Ovary (tissue), 9 donors: ENCODE results near the gene SLIT3. TPM values are rescaled to one million over a fixed set of nuclear protein-coding genes. Genes with fewer than 3 reads are reported as not detected.
"Not testable (repeated sequence)": the region's sequence is repeated elsewhere in the genome, so short reads cannot be mapped to it uniquely, and the experiment has no call there.

Experiments used
- DNase-seq, 5 donors: peaks; one replicate each; pipeline ENCODE4 v3.0.0-alpha.2; 2019 to 2020
- H3K27ac ChIP-seq, 2 donors: fragments of 200-600 bp; one replicate each; pipeline versions ENCODE4 v1.5.1 to v1.8.0; 2019 to 2022
- H3K27me3 ChIP-seq: fragments of 200-600 bp; one replicate; pipeline ENCODE4 v1.8.0; 2022
- H3K36me3 ChIP-seq: fragments of 200-600 bp; sonication (generic); one replicate; pipeline ENCODE4 v1.5.1; 2019
- H3K4me1 ChIP-seq: one replicate; pipeline ENCODE4 v1.8.1; 2013; ENCODE audit warnings: mild to moderate bottlenecking, moderate library complexity; ENCODE audit not compliant: insufficient read depth
- H3K4me3 ChIP-seq: fragments of 200-600 bp; sonication (generic); one replicate; pipeline ENCODE4 v1.5.1; 2017
- H3K9me3 ChIP-seq, 2 donors: fragments of 200-600 bp in 1 of 2; sonication (generic) in 1 of 2; one replicate each; pipeline versions ENCODE4 v1.5.1 to v1.8.1; 2013 to 2019; ENCODE audit warnings: mild to moderate bottlenecking in 1 of 2, moderate library complexity in 1 of 2
- EP300 ChIP-seq: sonication (generic); formaldehyde crosslinking; IDR thresholded peaks from one replicate; pipeline ENCODE4 v1.6.1; 2017; ENCODE audit warnings: antibody characterized with exemption
- POLR2A ChIP-seq: fragments of 450-650 bp; IDR thresholded peaks from one replicate; pipeline ENCODE4 v1.6.1; 2017; ENCODE audit warnings: antibody characterized with exemption, mild to moderate bottlenecking, moderate library complexity
- WGBS, 3 donors: extraction: QIAGEN DNeasy Blood & Tissue Kit in 1 of 3; methylation state at CpG; one replicate each; pipeline versions ENCODE4 v1.1.5 to v1.1.7; 2013 to 2017; 5-methylcytosine and 5-hydroxymethylcytosine counted together
- intact Hi-C, 4 donors: fragments of 100-400 bp; cut with DNase I; formaldehyde crosslinking; loops; one replicate each; pipeline versions ENCODE4 v1.11.0 to v1.15.1; 2022 to 2023
- polyA plus RNA-seq, 2 donors: library from polyadenylated mRNA; stranded (reverse); fragments of 200-250 nt in 1 of 2; fragments of 350-450 nt in 1 of 2; fragmentation: Illumina TruSeq in 1 of 2; extraction: RNeasy Lipid Tissue Mini Kit (QIAGEN cat#74804) in 1 of 2; gene quantifications; one replicate each; pipeline ENCODE4 v1.2.3, GENCODE V29; 2013 to 2014
- total RNA-seq, 7 donors: library from RNA; depleted of rRNA in 2 of 7; stranded (reverse); fragments of >200 nt in 2 of 7; fragmentation: NEBNext Ultra II Directional in 3 of 7; extraction: Animal tissue kit (Norgen Biotek cat#: 25700) in 3 of 7; gene quantifications; one replicate each; pipeline versions ENCODE4 v1.1.0 to v1.2.4, GENCODE V29; 2016 to 2023
- TF ChIP-seq, protein P1 (sequence below), 3 donors: fragments of 450-650 bp in 2 of 3; fragments of 200-600 bp in 1 of 3; IDR thresholded peaks; one replicate each; pipeline versions ENCODE4 v1.5.1 to v1.8.0; 2016 to 2022; ENCODE audit warnings: antibody characterized with exemption in 3 of 3, mild to moderate bottlenecking in 1 of 3
- donor health status: DM: no; HTN: no; CAD: no; lungs with moderate emphysema.
- donor health status: DM: no; HTN: no; CAD: no.
- donor health status: Bipolar disorder and iron deficiency.
- donor health status: DM: yes; HTN: yes; CAD: no.
- donor health status: DM: no; HTN: no; CAD: no.
- donor health status: DM: yes; HTN: yes; CAD: no.

Gene SLIT3
- total and polyA plus RNA-seq, 9 donors: 10.3 to 106 (median 24.4) TPM

DNA sequence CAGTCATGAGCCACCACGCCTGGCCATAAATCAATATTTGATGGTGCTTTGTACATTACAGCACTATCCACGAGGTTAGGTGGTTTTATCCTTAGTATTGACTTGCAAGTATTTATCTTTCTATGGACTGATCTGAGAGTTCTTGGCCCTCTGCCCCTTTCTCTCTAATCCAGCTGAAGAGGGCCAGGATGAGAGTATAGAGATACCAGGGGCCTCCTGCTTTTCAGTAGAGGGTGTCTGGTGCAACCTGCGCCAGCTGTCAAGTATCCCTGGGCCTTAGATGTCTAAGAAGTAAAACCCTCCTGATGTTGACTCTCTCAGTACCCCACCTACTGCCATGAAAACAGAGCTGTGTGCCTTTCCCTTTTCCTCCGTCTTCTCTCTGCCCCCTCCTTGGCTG lies 153.4 kb downstream of the SLIT3 start:
- no peak overlapping the region for H3K27ac ChIP-seq

GRCh38 chr5:169146158-169146557 lies 154.8 kb downstream of the SLIT3 start:
- H3K36me3 ChIP-seq: no peaks in the 10 kb centered on the region
- DNase-seq: no peak
- no peaks in the 10 kb centered on the region for H3K9me3 ChIP-seq
- no peak overlapping the region for H3K27ac ChIP-seq
- peaks cover 5% of the 10 kb centered on the region for H3K4me1 ChIP-seq
- 79 to 85% (median 84%) methylated on average over 8 of the region's 8 CpGs for WGBS, 3 donors
- intact Hi-C loops: no loop called here
- no peaks in the 10 kb centered on the region for H3K27me3 ChIP-seq
- no peak overlapping the region for H3K4me3 ChIP-seq
- TF ChIP-seq EP300: no peak
- TF ChIP-seq, protein P1, sequence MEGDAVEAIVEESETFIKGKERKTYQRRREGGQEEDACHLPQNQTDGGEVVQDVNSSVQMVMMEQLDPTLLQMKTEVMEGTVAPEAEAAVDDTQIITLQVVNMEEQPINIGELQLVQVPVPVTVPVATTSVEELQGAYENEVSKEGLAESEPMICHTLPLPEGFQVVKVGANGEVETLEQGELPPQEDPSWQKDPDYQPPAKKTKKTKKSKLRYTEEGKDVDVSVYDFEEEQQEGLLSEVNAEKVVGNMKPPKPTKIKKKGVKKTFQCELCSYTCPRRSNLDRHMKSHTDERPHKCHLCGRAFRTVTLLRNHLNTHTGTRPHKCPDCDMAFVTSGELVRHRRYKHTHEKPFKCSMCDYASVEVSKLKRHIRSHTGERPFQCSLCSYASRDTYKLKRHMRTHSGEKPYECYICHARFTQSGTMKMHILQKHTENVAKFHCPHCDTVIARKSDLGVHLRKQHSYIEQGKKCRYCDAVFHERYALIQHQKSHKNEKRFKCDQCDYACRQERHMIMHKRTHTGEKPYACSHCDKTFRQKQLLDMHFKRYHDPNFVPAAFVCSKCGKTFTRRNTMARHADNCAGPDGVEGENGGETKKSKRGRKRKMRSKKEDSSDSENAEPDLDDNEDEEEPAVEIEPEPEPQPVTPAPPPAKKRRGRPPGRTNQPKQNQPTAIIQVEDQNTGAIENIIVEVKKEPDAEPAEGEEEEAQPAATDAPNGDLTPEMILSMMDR (IDR thresholded peaks at IDR 0.05): no peak
- TF ChIP-seq POLR2A: no peak

More for the DNA sequence above, 153.4 kb downstream of the SLIT3 start:
- WGBS, 3 donors: 81 to 88% (median 85%) methylated on average over 4 of the region's 4 CpGs
- peaks cover 1% of the 10 kb centered on the region for H3K4me1 ChIP-seq
- no peaks in the 10 kb centered on the region for H3K27me3 ChIP-seq
- intact Hi-C loops: no loop called here
- no peak for TF ChIP-seq EP300
- TF ChIP-seq, protein P1 (IDR thresholded peaks at IDR 0.05): no peak
- no peak for TF ChIP-seq POLR2A
- no peak for DNase-seq
- no peak overlapping the region for H3K4me3 ChIP-seq
- H3K9me3 ChIP-seq: no peaks in the 10 kb centered on the region
- H3K36me3 ChIP-seq: no peaks in the 10 kb centered on the region

DNA sequence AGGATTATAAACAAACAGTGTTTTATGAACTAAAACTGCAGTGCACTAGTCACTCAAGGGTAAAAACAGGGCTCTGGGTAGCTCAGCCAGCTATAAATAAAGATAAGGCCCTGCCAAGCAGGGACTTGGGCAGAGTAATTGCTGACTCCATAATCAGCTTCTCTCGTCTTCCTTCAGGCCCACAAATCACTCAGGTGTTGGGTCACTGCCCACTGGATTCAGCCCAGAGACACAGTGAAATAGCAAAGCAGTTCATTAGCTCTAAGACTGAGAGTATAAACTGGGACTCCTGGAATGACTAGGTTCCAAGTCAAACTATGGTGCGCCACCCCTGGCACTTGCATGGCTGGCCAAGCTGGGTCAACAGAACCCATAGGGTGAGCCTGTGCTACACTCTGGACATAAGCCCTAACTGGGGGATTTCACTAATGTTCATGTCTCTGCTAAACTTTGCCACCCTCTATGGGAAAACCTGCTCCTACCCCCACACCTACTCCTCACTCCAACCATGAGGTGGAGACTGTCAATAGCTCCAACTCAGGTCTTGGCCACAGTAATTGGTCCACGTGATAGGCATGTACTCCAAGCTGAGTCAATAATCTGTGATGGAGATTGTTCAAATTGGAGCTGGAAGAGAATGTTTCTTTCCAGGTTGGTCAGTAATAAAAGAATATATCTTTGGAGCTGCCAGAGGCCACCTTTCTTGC lies 158.5 kb downstream of the SLIT3 start:
- 16 to 30% (median 18%) methylated on average over 3 of the region's 3 CpGs for WGBS, 3 donors
- TF ChIP-seq POLR2A (no peak), EP300 (no peak)
- TF ChIP-seq, protein P1 (IDR thresholded peaks at IDR 0.05): no peak
- peaks cover 5% of the 10 kb centered on the region for H3K4me1 ChIP-seq
- no peaks in the 10 kb centered on the region for H3K9me3 ChIP-seq
- H3K27ac ChIP-seq: no peak overlapping the region
- no peaks in the 10 kb centered on the region for H3K36me3 ChIP-seq
- peak; percentile 53 to 84 (median 76) for DNase-seq
- intact Hi-C loops: no loop called here
- no peak overlapping the region for H3K4me3 ChIP-seq
- H3K27me3 ChIP-seq: no peaks in the 10 kb centered on the region

DNA sequence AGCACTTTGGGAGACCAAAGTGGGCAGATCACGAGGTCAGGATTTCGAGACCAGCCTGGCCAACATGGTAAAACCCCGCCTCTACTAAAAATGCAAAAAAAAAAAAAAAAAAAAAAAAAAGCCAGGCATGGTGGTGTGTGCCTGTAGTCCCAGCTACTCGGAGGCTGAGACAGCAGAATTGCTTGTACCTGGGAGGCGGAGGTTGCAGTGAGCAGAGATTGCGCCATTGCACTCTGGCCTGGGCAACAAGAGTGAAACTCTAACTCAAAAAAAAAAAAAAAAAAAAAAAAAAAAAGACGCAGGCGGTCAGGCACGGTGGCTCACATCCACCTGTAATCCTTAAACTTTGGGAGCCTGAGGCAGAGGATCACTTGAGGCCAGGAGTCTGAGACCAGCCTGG lies 160.7 kb downstream of the SLIT3 start:
- H3K4me1 ChIP-seq, intact Hi-C loops, H3K27me3 ChIP-seq, H3K36me3 ChIP-seq, H3K4me3 ChIP-seq, H3K27ac ChIP-seq, DNase-seq, H3K9me3 ChIP-seq: not testable (repeated sequence)
- 87 to 91% (median 87%) methylated on average over 9 of the region's 9 CpGs for WGBS, 3 donors

DNA sequence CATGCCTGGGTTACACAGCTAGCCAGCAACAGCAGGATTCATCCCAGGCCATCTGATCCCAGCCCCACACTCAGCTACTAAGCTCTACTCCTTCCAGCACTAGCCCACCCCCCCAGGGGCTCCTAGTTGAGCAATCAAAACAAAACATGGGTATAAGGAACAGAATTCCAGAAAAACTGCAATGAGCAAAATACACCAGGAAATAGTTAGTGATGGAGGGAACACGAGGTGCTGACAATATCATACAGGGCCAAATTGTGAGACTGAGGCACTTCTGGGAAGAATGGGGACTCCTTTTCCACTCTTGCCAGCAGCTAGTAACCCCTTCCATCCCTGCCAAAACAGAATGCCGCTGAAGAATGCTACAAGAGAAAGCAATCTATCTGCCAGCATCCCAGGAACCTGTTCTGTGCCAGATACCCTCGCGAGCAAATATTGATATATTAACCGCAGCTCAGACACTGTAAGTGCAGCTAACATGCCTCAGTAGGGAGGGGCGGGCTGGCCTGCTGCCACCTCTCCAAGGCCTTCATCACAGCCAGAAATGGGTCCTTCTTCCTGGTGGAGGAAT lies 161.4 kb downstream of the SLIT3 start:
- no peak overlapping the region for H3K4me3 ChIP-seq
- intact Hi-C loops: no loop called here
- no peak for TF ChIP-seq POLR2A
- TF ChIP-seq EP300: no peak
- TF ChIP-seq, protein P1 (IDR thresholded peaks at IDR 0.05): no peak
- WGBS, 3 donors: 10 to 18% (median 16%) methylated on average over 6 of the region's 6 CpGs
- no peak overlapping the region for H3K27ac ChIP-seq
- peaks cover 5% of the 10 kb centered on the region for H3K4me1 ChIP-seq
- H3K9me3 ChIP-seq: no peaks in the 10 kb centered on the region
- H3K36me3 ChIP-seq: no peaks in the 10 kb centered on the region
- DNase-seq: peak; percentile 26 to 74 (median 49)
- H3K27me3 ChIP-seq: no peaks in the 10 kb centered on the region
